SH-SY5Y (cell line): Measurements from ENCODE around the gene GNAT2.

Experiments used
- GATA2 ChIP-seq: IDR thresholded peaks from 2 replicates; pipeline ENCODE4 v1.6.1; 2011; ENCODE audit warnings: mild to moderate bottlenecking, low read depth, low read length
- GATA3 ChIP-seq: IDR thresholded peaks from 2 replicates; pipeline ENCODE4 v1.6.1; 2011; ENCODE audit warnings: low read depth, mild to moderate bottlenecking, low read length, moderate library complexity

Gene GNAT2

DNA sequence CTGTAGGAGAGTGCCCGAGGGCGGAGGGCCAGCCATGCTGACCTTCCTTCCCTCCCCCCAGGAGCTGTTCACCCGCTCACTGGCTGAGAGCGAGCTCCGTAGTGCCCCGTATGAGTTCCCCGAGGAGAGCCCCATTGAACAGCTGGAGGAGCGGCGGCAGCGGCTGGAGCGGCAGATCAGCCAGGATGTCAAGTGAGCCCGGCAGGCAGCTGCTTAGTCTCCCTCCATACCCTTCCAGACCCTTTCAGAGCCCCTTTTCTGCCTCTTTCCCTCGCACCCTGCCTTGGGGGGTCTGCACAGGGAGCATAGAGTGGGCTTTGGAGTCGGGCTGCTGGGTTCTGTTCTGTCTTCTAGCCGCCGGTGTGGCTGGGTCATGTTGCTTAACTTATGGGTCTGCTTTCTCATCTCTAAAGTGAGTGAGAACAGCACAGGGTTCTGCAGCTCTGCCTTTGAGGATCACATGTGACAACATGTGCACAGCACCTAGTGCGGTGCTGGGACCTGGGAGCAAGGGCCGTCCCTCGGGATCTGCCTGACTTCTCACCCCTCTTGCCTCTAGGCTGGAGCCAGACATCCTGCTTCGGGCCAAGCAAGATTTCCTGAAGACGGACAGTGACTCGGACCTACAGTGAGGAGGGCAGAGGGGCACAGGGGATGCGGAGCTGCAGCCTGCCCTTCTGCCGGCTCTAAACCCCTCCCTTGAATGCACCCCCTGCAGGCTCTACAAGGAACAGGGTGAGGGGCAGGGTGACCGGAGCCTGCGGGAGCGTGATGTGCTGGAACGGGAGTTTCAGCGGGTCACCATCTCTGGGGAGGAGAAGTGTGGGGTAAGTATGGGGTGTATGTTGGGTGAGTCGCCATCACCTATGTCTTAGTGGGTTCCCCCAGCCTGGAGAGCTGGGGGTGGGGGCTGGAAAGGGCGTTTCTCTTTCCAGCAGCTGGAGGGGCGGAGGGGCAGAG lies 6.5 kb upstream of the GNAT2 start:
- TF ChIP-seq GATA2 (no peak), GATA3 (no peak)

GRCh38 chr1:109625176-109625575 lies 5.8 kb upstream of the GNAT2 start:
- TF ChIP-seq GATA2, result no peak
- TF ChIP-seq GATA3, result no peak

- TF ChIP-seq GATA3 (no peak), GATA2 (no peak)
These were observed 5.0 kb upstream of the GNAT2 start for GRCh38 chr1:109624201-109625010.

DNA sequence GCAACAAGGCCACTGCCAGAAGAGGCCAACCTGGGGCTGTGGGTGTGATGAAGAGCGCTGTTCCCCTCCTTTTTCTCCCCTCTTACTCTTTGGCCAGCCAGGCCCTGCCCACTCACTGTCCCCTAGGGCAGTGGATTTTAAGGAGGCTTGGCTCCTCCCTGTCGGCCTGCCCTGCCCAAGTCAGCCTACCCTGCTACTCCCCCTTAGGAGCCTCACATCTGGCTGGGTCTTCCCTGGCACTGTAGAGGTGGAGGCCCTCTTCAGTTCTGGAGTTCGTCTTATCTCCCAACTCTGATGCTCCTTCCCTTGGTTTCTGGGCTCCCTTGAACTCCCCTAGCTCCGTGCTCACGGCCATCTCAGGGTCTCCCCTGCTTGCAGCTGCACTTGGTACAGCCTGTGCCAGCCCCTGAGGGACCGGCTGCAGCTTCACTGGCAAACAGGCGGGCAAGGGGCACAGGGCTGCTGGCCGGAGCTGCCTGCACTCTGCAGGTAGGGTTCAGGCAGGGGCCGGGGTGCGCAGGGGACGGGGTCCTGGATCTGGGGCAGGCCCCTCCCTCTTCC lies 4.3 kb upstream of the GNAT2 start:
- TF ChIP-seq GATA2, result no peak
- no peak for TF ChIP-seq GATA3

DNA sequence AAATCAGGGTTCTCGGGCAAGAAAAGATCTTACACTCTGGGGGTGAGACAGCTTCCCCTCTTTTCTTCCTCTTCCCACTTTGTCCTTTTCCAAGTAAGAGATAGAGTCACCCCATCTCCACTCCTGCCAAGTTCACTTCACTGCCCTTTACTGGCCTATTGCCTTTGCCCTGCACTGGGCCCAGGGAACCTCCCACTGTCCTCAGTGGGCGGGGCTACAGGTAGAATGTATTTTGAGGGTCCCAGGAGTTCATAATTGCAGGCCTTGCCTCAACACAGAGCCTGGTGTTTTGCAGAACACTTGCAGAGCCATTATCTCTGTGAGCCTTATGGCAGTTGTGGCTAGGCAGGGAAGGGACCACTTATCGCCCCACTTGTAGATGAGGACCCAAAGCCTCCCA lies 3.5 kb upstream of the GNAT2 start:
- TF ChIP-seq GATA2 (no peak), GATA3 (no peak)

DNA sequence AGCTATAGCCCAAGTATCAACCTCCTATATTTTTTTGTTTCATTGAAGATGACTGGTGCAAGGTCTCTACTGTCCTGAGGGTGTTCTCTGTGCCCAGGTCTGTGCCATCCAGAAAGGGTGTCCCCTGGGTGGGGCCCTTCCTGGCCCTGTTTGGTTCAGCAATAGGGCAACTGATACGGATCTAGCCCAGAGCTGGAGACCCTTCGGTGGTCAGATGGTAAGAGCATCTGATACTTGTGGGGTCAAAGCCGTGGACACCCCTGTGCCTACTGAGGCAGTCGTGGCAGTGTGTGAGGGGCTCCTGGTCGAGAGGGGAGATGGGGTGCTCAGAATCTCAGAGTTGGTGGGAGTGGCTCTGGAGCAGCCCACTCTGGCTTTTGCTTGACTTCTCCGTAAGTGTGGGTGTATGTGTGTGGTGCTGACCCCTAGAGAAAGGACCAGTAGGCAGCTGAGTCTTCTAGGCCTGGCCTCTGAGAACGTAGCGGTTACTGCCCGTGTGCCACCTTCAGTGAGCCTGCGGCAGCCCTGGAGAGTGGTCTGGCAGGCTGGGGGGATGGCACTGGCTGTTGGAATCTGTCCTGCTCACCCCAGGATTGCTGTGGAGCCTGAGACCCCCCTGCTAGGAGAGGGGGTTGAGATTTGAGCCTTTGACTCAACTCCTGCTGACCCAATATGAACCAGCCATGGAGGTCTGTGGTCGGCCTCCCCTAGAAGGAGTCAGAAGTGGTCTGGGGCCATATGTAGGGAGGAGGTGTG lies 2.9 kb upstream of the GNAT2 start:
- TF ChIP-seq GATA3 (no peak), GATA2 (no peak)

GRCh38 chr1:109621379-109622136 lies 2.1 kb upstream of the GNAT2 start:
- TF ChIP-seq GATA3 (no peak), GATA2 (no peak)

DNA sequence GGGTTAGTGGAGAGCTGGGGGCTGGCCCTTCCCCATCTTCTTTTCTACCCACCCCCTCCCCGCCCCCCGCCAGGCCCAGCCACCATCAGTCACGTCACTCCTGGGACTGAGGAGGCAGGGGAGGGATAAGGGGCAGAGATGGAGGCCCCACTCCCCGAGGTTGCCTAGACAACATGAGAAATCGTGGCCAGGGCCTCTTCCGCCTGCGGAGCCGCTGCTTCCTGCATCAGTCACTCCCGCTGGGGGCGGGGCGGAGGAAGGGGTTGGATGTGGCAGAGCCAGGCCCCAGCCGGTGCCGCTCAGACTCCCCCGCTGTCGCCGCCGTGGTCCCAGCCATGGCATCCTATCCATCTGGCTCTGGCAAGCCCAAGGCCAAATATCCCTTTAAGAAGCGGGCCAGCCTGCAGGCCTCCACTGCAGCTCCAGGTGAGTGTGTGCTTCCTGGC lies 1.4 kb upstream of the GNAT2 start:
- no peak for TF ChIP-seq GATA2
- TF ChIP-seq GATA3, result no peak

DNA sequence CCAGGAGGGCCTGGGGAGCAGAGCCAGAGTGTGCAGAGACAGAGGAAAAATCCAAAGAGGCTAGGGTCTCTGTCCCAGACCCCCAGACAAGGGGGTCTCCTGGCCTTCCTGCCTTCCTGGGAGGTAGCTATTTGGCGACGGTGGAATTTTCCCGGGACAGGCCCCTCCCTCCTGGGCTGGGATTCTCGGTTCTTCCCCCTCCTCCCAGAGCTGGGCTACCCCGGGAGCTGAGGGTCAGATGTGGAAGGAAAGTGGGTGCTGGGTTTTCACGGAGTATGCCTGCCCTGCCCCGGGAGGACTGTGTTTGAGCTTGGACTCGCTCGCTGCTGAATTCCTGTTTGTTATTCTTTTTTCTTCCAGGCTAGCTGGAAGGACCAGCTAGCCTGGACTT lies 980 bp upstream of the GNAT2 start:
- TF ChIP-seq GATA3, result no peak
- TF ChIP-seq GATA2, result no peak

DNA sequence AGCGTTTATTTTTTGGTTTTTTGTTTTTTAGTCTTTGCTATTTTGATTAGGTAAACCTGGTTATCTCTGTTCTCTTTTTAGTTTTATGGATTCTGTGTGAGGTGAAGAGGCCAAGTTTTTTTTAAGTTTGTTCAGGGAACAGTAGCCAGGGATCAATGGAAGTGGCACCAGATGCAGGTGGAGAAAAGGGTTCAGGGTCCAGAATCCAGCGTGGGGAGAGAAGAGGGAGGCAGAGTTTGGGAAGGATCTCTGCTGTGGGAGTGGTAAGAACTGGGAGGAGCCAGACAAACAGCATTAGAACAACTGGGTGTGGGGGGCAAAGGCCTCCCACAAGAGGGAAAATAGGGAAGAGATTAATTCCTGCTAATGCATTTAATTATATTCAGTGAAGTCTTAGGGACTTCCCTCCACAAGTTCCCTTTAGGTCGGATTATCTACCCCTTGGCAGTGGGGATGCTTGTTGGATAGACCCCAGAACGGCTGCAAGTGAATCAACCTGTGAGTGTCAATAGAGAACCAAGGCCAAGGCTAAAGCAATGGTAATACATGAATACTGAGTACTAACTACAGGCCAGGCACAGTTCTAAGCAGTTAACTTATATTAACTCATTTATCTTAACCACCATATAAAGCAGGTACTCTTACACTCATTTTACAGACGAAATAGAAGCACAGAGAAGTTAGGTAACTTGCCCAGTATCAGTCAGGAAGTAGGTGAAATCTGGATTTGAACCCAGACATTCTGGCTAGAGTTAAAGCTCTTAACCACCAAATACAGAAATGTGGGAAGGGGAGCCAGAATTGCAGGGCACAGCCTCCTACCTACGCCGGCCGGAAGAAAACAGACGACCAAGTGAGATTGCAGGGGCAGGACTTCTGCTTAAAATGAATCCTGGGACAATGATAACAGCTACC lies 498 bp downstream of the GNAT2 start:
- TF ChIP-seq GATA2, result no peak
- no peak for TF ChIP-seq GATA3

- TF ChIP-seq GATA2, result no peak
- no peak for TF ChIP-seq GATA3
These were observed 2.1 kb downstream of the GNAT2 start for GRCh38 chr1:109617291-109617801.

- TF ChIP-seq GATA2 (no peak), GATA3 (no peak)
These were observed 3.0 kb downstream of the GNAT2 start for GRCh38 chr1:109616391-109616790.

DNA sequence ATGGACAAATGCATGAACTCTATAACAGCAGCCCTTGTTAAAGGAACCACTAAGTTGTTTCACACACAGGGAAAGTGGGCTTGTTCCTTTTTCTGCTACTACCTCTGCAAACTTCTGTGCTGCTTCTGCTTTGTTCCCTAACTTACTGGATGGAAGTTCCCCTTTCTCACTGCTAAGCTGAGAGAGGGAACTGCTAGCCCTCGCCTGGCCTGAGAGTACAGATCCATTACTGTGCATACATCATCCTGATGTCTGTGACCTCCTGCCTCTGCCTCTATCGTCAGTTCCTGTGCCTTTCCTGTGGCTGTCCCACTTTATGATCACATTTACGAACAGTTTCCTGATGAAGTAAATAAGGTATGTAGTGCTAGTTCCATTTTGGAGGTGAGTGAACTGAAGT lies 3.5 kb downstream of the GNAT2 start:
- TF ChIP-seq GATA3 (no peak), GATA2 (no peak)
